ENCODE results near the gene MAD2L2. TPM values are rescaled to one million over a fixed set of nuclear protein-coding genes. Genes with fewer than 3 reads are reported as not detected.

The MAD2L2 gene
- total and polyA plus RNA-seq, 2 donors (not counting 1 experiment from before 2014, with no cell fraction given) = 35.0 to 48.9 TPM

DNA sequence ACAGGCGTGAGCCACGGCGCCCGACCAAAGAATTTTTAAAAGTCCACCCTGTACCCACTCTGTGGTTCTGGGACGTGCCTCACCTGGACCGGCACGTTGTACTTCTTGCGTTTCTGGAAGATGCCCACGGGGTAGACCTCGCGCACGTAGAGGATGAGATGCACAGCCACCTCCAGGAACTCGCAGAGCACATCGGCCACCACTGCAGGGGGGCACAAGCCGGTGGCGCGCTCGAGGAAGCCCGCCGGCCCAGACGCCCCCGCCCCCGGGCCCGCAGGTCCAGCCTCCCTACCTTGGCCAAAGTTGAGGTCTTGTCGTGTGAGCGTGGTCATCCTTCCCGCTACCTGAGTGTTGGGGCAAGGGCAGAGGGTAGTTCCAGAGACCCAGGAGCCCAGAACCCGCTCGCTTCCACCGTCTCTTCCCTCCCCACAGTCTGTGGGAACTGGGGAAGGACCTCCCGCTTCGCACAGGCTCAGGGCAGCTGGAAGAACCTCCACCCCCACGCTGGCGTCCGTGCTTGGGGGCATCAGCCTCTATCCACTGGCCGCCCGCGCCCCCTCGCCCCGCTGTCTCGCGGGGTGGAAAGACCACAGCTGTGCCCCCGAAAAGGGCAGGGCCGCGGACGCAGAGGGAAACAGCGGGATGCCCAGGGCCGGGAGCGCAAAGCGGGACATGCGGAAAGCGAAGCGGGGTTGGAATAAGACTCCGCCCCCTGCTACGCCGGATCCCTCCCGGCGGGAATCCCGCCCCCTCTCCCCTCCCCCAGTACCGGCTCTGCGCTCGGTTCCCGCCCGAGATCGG lies 478 bp downstream of the MAD2L2 start:
- Histone ChIP-seq H3K4me2 (ENCODE audit: extremely low read depth, insufficient read depth, low read length) (peak overlapping the region; percentile 95), H3K79me2 (ENCODE audit: control insufficient read depth, insufficient read depth, low read length) (no peaks in the 10 kb centered on the region), H3K4me3 (replicated peaks in 1 of 4; ENCODE audit: control extremely low read depth in 1 of 4, insufficient read depth in 1 of 4, low read depth in 3 of 4, low read length in 4 of 4) (peak overlapping the region; percentile 67 to 90 (median 80)), H3K27ac (ENCODE audit: insufficient read depth, low read length) (peak overlapping the region; percentile 86), H2AFZ (ENCODE audit: low read length) (peak overlapping the region; percentile 71), H4K20me1 (ENCODE audit: control insufficient read depth, extremely low read depth, insufficient read depth, low read length) (no peaks in the 10 kb centered on the region), H3K4me1 (ENCODE audit: control insufficient read depth, extremely low read depth, insufficient read depth, low read length) (peaks cover 6% of the 10 kb centered on the region), H3K36me3 (ENCODE audit: control insufficient read depth, insufficient read depth, low read length) (peaks cover 4% of the 10 kb centered on the region), H3K9ac (ENCODE audit: insufficient read depth, low read length) (peak overlapping the region; percentile 83), H3K27me3 (ENCODE audit: control insufficient read depth, insufficient read depth, low read length) (no peaks in the 10 kb centered on the region), H3K9me3 (ENCODE audit: control insufficient read depth, insufficient read depth, low read depth, low read length) (no peaks in the 10 kb centered on the region)
- no peak for DNase-seq (ENCODE audit: low read depth in 2 of 2)
- TF ChIP-seq EZH2 (IDR thresholded peaks at IDR 0.05; ENCODE audit: low read length, missing control alignments) = no peak
- TF ChIP-seq, protein P1, sequence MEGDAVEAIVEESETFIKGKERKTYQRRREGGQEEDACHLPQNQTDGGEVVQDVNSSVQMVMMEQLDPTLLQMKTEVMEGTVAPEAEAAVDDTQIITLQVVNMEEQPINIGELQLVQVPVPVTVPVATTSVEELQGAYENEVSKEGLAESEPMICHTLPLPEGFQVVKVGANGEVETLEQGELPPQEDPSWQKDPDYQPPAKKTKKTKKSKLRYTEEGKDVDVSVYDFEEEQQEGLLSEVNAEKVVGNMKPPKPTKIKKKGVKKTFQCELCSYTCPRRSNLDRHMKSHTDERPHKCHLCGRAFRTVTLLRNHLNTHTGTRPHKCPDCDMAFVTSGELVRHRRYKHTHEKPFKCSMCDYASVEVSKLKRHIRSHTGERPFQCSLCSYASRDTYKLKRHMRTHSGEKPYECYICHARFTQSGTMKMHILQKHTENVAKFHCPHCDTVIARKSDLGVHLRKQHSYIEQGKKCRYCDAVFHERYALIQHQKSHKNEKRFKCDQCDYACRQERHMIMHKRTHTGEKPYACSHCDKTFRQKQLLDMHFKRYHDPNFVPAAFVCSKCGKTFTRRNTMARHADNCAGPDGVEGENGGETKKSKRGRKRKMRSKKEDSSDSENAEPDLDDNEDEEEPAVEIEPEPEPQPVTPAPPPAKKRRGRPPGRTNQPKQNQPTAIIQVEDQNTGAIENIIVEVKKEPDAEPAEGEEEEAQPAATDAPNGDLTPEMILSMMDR (conservative IDR thresholded peaks at IDR 0.05 in 1 of 2, IDR thresholded peaks at IDR 0.05 in 1 of 2; ENCODE audit: low read depth in 1 of 2, low read length in 2 of 2) = no peak

DNA sequence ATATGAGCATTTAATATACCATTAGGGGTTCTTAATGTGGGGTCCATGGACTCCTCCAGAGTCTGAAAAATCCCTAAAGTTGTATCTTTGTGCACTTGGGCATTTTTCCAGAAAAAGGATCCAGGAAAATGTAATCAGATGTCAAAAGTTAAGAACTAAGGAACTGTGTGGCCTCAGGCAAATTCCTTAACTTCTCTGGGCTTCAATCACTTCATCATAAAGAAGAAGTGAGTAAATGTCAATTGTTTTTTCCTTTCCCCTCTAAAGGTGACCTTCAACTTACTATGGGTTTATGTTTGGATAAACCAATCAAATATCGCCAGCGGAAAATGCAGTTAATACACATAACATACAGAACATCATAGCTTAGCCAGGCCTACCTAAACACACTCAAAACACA lies 2.5 kb downstream of the MAD2L2 start:
- Histone ChIP-seq H3K27ac (ENCODE audit: insufficient read depth, low read length) (no peak overlapping the region), H3K4me1 (ENCODE audit: control insufficient read depth, extremely low read depth, insufficient read depth, low read length) (peaks cover 6% of the 10 kb centered on the region), H3K79me2 (ENCODE audit: control insufficient read depth, insufficient read depth, low read length) (no peaks in the 10 kb centered on the region), H4K20me1 (ENCODE audit: control insufficient read depth, extremely low read depth, insufficient read depth, low read length) (no peaks in the 10 kb centered on the region), H2AFZ (ENCODE audit: low read length) (no peak overlapping the region), H3K9me3 (ENCODE audit: control insufficient read depth, insufficient read depth, low read depth, low read length) (no peaks in the 10 kb centered on the region), H3K4me2 (ENCODE audit: extremely low read depth, insufficient read depth, low read length) (no peak overlapping the region), H3K4me3 (replicated peaks in 1 of 4; ENCODE audit: control extremely low read depth in 1 of 4, insufficient read depth in 1 of 4, low read depth in 3 of 4, low read length in 4 of 4) (no peak overlapping the region), H3K9ac (ENCODE audit: insufficient read depth, low read length) (no peak overlapping the region), H3K36me3 (ENCODE audit: control insufficient read depth, insufficient read depth, low read length) (peaks cover 15% of the 10 kb centered on the region), H3K27me3 (ENCODE audit: control insufficient read depth, insufficient read depth, low read length) (no peaks in the 10 kb centered on the region)
- TF ChIP-seq, protein P1 (conservative IDR thresholded peaks at IDR 0.05 in 1 of 2, IDR thresholded peaks at IDR 0.05 in 1 of 2; ENCODE audit: low read depth in 1 of 2, low read length in 2 of 2) = no peak
- TF ChIP-seq EZH2 (IDR thresholded peaks at IDR 0.05; ENCODE audit: low read length, missing control alignments) = no peak
- DNase-seq (ENCODE audit: low read depth in 2 of 2) = no peak

DNA sequence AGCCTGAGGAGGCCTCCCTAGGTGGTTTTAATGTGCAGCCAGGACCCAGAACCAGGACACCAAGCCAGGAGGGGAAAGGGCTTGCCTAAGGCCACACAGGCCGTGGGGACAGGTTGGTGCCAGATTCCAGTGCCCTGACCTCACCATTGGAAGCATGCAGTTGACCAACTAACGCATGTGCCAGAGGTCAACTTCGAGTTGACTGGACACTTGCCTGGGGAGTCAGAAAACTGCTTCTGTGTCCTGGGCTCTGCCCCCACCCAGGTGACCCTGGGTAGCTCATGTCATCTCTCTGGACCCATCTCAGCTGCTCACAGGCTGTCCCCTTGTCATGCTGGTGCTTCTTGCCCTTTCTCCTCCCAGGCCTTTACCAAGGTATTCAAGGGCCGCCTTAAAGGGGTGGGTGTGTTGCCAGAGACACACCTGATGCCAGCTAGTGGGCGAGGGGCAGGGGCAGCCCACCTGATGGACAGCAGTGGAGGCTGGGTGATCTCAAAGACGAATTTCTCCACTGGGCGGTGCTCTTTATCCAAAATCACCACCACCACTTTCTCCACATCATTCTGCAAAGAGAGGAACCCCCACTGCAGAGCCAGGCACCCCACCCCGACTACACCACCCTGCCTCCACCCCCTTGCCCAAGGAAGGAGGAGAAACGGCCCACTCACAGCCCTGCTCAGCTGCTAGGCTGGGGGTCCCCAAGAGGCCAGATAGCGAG lies 4.4 kb downstream of the MAD2L2 start:
- Histone ChIP-seq H3K9ac (ENCODE audit: insufficient read depth, low read length) (no peak overlapping the region), H3K9me3 (ENCODE audit: control insufficient read depth, insufficient read depth, low read depth, low read length) (no peaks in the 10 kb centered on the region), H3K27me3 (ENCODE audit: control insufficient read depth, insufficient read depth, low read length) (no peaks in the 10 kb centered on the region), H3K4me1 (ENCODE audit: control insufficient read depth, extremely low read depth, insufficient read depth, low read length) (peaks cover 3% of the 10 kb centered on the region), H3K27ac (ENCODE audit: insufficient read depth, low read length) (no peak overlapping the region), H3K79me2 (ENCODE audit: control insufficient read depth, insufficient read depth, low read length) (no peaks in the 10 kb centered on the region), H3K36me3 (ENCODE audit: control insufficient read depth, insufficient read depth, low read length) (peaks cover 17% of the 10 kb centered on the region), H2AFZ (ENCODE audit: low read length) (no peak overlapping the region), H4K20me1 (ENCODE audit: control insufficient read depth, extremely low read depth, insufficient read depth, low read length) (no peaks in the 10 kb centered on the region), H3K4me2 (ENCODE audit: extremely low read depth, insufficient read depth, low read length) (no peak overlapping the region), H3K4me3 (replicated peaks in 1 of 4; ENCODE audit: control extremely low read depth in 1 of 4, insufficient read depth in 1 of 4, low read depth in 3 of 4, low read length in 4 of 4) (no peak overlapping the region)
- DNase-seq (ENCODE audit: low read depth in 2 of 2) = no peak
- TF ChIP-seq, protein P1 (conservative IDR thresholded peaks at IDR 0.05 in 1 of 2, IDR thresholded peaks at IDR 0.05 in 1 of 2; ENCODE audit: low read depth in 1 of 2, low read length in 2 of 2) = no peak
- TF ChIP-seq EZH2 (IDR thresholded peaks at IDR 0.05; ENCODE audit: low read length, missing control alignments) = no peak

All from fibroblast of lung (primary cell).